Measurements from ENCODE around the gene UBXN4.
"Not testable (repeated sequence)": the region's sequence is repeated elsewhere in the genome, so short reads cannot be mapped to it uniquely, and the experiment has no call there.

Gene UBXN4

DNA sequence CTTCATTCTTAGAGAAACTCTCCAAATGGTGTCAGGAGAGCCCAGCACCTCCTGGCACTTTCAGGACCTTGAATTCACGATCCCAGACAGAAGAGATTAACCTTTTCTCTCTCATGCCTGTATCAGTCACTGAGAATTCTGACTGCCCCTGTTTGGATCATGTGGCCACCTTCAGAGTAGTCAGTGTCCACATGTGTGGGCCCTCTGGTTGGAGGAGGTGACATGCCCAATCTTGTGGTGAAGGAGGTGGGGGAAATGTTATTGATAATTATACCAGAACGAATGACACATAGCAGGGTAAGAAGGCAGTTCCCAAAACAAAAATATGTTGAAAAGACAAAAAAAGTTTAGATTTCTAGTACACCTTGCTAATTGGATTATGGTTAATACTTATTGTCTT lies 31.7 kb downstream of the UBXN4 start:
- no peak for DNase-seq

DNA sequence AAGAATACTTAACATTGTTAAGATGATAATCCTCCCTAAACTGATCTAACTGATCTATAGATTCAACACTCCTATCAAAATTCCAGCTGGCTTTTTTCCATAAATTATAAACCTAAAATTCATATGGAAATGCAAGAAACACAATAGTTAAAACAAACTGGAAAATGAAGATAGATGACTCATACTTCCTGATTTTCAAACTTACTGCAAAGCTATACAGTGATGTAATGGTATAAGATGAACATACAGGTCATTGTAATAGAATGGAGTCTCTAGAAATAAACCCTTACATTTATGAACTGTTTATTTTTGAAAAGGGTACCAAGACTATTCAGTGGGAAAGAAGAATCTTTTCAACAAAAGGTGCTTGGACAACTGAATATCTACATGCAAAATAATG lies 32.3 kb downstream of the UBXN4 start:
- no peak for DNase-seq

DNA sequence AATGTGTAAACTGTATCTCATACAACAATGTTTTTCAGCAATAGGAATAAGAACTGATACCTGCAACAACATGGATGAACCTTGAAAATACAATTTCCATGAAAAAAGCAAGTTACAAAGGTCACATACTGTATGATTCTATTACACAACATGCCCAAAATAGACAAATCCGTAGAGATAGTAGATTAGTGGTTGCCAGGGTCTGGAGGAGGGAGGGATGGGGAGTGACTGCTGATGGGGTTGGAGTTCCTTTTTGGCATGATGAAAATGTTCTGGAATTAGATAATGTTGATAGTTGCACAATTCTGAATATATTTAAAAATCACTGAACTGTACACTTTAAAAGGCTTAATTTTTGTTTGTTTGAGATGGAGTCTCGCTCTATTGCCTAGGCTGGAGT lies 33.8 kb downstream of the UBXN4 start:
- DNase-seq = no peak

DNA sequence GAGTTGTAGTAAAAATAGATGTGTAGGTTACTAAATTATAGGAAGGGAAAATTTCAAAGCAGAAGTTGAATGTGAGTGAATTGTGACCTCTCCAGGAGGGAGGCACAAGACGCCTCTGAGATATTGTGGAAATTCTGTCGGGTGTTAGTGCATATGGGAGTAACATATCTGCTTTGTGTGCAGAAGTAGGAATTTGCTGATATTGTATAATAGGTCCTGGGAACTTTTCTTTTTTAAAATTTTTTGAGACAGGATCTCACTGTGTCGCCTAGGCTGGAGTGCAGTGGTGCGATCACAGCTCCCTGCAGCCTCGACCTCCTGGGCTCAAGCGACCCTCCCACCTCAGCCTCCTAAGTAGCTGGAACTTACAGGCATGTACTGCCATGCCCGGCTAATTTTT lies 34.7 kb downstream of the UBXN4 start:
- DNase-seq = no peak

DNA sequence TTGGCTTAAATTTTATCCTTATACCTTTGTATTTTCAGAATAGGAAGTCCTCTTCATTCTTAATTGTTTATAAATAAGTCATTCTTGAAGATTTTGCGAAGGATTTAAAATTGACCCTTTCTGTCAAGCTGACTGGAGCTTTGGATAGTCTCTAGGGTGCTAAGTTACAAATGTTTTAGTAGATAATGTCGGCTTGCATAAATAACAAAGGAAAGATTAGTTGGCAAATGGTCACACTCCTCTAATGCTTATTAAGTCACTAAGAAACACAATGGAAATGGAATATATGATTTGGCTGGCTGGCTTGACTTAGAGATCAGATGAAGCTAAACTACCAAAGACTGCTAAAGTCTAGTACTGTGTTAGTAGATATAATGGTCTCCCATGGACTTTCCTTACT lies 40.6 kb downstream of the UBXN4 start:
- DNase-seq = no peak

DNA sequence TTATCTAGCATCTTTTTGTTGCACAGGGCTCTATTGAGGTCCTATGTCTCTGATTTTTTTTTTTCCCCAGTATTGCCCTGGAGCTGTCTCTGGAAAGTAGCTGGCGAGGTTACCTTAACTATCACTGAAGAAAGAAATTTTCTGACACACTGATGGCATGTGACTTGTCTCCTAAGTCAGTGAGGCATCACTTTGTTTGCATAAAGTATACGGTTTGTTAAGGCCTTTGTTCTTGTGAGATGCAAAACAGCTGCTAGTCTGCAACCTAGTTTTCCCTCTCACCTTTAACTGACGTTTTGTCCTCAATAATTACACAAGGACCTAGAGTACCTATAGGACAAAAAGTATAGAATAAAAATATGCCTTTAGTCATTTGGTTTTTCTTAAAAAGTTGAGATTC lies 41.8 kb downstream of the UBXN4 start:
- no peak for DNase-seq

DNA sequence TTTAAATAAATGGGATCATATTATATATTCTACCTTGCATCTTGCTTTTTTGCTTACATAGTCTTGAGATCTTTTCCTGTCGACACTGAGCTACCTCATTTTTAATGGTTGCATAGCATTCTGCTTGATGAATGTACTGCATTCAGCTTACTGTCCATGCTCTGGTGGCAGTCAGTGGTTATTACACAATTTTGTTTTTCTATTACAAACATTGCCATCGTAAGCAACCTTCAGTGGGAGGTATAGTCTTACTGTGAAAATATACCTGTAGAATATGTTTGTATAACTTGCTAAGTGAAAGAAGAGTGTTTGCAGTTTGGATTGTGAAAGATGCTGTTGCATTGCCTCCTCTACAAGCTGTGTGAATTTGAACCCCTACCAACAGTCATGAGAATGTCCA lies 43.4 kb downstream of the UBXN4 start:
- DNase-seq = no peak

DNA sequence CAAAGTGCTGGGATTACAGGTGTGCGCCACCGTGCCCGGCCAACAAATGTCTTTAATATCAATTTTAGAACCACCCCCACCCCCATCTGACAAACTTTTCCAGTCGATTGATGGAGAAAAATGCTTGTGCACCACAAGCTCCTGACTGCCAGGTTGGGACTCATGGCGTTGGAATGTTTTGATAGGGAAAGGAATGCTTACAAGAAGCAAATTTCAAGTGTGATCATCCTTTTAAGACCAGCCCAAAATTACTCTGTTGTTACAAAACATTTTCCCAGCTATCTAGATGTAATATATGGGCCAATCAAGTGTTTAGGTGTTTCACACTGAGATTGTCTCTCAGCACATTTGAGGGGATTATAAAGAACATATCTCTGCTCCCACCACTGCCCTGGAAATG lies 45.2 kb downstream of the UBXN4 start:
- no peak for DNase-seq

DNA sequence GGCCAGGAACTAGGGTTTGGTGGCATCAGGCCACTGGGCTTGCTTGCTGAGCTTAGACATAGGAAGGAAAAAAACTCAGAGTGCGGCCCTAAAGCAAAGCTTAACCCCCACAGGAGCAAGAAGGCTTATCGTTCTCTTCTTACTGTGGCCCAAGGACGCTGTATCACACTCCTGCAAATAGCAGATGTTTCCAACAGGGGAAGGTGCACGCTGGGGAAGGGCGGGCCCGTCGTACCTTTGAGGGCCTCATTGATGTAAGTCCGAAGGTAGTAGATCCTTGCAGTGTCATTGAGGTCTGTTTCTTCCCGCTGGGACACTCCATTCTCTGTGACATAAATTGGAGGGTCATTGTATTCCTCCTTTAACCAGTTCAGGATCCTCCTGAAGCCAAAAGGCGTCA lies 48.8 kb downstream of the UBXN4 start:
- no peak for DNase-seq

DNA sequence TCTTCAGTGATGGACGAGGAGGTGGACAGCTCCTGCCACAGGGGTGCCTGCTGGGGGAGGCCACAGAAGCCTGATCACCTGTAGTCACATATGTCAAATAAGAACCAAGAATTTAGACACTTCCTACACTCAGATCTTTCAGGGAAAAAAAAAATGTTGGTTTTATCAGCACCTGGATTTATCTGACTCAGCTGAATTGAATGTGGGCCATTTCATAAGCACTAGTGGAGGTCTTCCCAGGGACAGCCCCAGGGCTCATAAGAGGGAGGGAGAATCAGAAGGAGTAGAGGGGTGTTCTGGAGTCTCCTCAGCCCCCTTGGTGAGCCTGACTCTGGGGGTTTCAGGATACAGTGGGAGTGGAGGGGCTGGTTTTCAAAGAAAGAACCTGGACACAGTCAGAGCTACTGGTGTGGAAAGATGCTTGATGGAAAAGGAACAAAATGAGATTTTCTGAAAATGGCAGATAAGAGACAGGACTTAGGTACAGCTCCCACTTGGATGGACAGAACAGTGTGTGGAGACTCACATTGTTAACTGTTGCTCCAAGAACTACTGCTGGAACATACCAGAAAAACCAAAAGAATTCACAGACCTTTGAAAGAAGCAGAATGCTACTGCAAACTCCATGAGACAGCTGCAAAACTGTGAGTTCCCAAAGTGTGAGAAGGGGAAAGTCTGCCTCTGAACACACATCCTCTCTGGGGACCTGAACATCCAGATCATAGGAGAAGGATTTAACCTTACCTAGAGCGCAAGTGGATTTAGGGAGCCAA lies 49.9 kb downstream of the UBXN4 start:
- no peak for DNase-seq

DNA sequence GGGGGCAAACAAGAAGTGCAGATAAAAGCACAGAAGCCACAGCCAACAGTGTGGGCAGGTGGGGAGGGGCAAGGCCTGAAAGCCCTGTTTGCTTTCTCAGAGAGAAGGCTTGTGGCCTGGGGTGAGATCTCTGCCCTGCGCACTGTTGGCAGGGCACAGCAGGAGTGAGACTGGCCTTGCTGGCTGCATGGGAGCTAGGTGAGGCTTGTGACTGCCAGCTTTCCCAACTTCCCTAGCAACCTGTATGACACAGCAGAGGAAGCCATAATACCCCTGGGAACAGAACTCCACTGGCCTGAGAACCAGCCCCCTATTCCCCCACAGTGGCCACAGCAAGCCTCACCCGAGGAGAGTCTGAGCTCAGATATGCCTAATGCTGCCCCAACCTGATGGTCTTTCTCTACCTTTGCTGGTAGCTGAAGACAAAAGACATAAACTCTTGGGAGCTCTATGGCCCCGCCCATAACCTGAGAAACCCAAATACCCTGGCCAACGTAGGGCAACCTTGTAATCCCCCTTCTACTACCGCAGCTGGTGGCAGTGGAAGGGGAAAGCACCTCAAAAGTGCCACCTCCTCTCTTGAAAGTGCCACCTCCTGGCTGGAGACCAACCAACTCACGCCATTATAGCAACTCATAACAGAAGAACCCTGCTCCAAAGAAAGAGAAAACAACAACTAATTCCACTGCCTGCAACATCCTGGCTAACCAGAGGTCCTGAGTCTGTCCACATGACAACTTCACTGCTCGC lies 50.9 kb downstream of the UBXN4 start:
- DNase-seq = peak; percentile 49

DNA sequence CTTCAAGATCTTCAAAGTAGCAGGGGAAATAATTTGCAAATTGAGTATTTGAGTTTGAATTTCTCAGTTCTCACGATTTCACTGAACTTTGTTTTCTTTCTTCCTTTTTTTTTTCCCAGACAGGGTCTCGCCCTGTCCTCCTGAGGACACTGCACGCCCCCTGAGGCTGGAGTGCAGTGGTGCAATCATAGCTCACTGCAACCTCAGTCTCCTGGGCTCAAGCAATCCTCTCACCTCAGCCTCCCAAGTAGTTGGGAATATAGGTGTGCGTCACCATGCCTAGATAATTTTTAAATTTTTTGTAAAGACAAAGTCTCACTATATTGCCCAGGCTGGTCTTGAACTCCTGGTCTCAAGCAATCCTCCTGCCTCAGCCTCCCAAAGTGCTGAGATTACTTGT lies 54.0 kb downstream of the UBXN4 start:
- not testable (repeated sequence) for DNase-seq

DNA sequence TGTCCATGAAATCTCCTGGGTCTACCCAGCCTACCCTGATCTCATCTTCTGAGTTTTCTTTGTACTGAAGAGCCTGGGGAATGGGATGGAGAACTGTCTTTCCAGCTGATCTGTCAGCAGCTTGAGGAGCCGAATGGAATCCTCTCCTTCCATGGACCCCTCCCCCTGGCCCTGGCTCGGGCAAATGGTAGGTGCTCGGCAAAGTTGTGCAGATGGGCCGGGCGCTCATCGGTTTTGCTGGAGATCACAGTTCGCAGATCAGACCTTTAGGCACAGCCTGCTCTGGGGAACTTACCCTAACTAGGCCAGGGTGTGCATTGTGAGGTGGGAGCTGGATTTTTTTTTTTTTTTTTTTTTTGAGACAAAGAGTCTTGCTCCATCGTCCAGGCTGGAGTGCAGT lies 55.0 kb downstream of the UBXN4 start:
- no peak for DNase-seq

DNA sequence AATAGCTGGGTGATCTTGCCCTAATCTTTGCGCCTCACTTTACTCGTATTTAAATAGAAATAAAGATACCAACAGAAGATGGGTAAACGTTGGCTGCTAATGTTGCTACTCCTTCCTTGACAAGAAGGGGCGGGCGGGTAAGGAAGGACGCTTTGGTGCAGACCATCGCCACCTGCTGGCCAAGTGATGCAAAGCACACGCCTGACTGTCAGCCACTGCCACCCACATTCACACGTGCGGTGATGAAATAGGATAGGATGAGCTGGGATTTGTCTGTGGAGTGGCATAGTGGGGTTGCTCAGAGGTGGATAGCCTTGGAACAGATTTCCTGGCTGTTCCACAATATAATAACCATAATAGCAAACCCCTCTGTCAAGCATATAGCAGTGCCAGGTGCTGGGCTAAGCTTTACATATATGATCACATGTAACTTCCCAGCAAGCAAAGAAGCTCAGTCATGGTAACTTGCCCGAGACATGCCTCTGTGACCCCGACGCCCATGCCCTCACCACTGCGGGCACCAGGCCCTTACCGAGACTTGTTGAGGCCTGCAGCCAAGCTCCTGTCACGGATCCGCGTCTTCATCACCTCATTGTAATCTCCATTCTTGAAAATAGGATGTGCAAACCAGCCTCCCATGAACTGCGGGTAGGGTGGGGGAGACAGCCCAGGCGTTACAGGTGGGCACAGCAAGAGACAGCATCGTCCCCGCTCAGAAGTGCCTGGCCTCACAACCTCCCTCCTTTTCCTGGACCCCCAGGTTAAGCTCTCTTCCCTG lies 56.0 kb downstream of the UBXN4 start:
- peak; percentile 85 for DNase-seq

DNA sequence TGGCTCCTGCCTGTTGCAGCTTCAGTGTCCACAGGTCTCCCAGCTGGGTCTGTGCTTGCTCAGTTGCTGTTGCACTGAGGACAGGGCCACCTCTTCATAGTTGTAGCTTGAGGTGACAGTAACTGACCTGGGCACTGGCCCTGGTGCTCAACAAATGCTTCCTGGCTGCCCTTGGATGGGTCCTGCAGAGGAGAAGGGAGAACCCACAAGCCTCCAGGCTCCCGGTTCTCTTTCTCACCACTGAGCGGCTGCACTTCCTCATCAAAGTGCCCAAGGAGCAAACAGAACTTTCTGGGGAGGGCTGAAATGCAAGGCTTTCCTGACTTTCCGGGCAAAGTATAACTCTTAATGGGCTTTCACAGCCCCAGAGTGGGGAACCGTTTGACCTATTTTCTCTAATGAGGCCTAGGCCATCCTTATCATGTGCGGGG lies 56.6 kb downstream of the UBXN4 start:
- DNase-seq = no peak

DNA sequence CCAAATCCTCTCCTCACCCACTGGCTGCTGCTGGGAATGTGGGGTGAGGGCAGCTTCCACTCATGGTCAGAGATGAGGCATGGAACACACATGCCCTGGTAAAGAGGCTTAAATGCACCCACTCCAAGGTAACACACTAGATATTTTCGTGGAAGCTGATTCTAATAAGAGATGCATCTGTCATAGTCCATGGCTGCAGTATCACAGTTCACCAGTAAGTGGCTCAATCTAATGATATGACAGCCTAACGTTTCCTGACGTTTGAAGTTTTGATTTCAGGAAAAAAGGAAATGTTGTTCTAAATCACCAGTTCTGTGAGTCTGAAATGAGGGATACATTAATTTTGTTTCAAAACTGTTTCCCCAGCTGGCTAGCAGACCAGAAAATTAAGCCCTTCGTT lies 57.1 kb downstream of the UBXN4 start:
- no peak for DNase-seq

DNA sequence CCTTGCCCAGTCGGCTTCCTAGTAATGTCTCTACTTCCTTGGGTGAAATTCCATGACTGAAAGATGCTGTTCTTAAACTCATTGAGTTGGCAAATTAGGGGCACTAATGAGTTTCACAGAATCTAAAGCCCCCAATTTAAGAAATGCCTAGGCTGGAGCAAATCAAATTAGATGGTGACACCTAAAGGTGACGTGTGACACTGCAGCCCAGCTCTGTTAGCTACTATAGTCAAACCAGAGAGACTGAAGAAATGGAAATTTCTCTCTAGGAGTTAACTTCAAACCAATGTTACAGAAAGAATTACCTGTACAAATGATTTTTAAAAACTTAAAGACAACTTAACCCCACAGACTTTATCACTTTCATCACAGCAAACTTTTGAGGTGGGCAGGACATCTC lies 58.1 kb downstream of the UBXN4 start:
- DNase-seq = no peak

DNA sequence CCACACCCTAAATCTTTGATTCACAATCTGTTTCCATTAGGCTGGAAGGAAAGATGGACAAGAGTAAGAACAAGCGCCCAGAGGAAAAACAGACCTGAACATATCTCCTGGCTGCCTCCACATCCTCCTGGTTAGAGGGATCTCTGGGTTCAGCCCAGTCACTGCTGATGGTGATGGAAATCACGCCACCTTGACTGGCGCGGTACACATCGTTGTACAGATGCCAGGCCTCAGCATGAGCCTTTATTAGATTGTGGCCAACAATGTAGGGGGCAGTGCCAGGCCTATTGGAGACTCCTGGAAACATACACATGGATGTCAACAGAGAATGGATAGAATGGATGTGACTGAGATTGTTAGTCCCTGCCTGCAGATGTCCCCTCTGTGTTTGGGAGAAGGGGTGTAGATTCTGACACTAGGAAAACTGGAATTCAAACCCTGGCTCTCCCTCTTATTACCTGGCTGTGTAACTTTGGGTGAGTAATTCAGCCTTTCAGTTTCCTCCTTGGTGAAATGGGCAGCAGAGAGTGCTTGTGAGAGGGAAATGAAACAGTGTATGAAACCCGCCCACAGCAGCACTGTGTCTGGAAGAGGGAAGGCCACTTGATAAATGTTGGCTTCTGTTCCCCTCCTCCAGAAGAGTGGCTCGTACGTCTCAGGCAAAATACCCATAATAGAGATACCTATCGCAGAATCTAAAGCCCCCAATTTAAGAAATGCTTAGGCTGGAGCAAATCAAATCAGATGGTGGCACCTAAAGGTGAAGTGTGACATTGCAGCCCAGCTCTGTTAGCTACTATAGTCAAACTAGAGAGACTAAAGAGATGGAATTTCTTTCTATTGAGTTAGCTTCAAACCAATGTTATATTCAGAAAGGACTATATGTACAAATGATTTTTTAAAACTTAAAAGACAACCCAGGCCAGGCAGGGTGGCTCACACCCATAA lies 59.1 kb downstream of the UBXN4 start:
- no peak for DNase-seq

DNA sequence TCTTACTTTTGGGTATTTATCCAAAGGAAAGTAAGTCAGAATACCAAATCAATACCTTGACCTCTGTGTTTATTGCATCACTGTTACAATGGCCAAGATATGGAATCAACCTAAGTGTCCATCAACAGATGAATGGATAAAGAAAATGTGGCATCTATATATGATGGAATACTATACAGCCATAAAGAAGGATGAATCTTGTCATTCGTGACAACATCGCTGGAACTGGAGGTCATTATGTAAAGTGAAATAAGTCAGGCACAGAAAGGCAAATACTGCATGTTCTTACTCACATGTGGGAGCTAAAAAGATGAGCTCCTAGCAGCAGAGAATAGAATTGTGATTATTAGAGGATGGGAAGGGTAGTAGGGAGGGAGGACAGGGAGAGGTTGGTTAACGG lies 60.7 kb downstream of the UBXN4 start:
- DNase-seq = no peak

DNA sequence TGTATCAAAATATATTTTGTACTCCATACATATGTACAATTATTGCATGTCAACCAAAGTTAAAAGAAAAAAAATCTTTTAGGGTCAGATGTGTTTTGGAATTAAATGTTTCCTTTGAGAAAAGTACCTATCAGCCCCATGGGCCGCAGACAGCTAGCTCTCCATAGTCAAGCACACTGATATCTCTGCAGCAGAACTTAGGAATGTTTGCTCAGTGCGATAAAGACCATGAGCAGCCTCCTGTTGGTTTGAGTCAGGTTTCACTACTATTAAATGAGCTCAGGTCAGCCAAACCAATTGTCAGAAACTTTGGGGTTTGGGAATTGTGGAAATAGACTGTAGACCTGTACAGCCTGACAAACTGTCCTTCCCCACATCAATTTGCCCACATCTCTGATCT lies 61.6 kb downstream of the UBXN4 start:
- no peak for DNase-seq

DNA sequence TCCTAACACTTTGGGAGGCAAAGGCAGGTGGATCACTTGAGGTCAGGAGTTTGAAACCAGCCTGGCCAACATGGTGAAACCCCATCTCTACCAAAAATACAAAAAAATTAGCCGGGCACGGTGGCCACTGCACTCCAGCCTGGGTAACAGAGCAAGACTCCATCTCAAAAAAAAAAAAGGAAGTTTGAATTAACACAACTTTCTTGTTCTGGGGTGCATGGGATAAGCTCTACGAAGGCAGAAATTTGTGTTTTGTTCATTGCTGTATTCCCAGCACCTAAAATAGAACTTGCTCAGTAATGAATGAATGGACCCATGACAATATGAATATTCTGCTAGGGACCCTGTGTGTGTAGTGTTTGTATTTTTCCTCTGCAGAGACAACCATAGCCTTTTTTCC lies 66.2 kb downstream of the UBXN4 start:
- not testable (repeated sequence) for DNase-seq

DNA sequence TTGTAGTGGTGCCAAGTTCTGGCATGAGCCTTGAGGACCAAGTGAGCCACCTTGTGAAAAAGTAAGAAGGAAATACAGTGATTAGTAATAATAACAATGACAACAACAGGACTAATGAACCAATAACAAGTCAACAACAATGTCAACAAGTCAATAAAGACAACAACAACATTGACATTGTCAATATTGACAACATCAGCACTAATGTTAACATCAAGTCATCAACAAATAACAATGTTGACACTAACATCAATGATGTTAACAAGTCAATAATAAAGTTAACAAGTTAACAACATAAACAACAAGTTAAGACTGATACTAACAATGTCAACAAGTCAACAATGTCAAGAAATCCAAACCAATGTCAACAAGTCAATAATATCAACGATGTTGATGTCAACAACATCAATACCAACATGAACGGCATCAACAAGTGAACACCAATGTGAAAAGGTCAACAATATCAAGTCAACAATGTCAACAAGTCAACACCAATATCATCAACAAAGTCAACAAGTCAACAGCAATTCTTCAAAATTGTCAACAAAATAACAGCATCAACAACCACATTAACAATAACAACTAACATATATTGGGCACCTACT lies 71.4 kb downstream of the UBXN4 start:
- DNase-seq = no peak
